HepG2 (cell line): ENCODE results near the gene FRMD8. TPM values are rescaled to one million over a fixed set of nuclear protein-coding genes. Genes with fewer than 3 reads are reported as not detected.
A peak's percentile ranks its signal among the peaks of the same experiment; 100 is the strongest.

Source experiments
- AHR ChIP-seq: IDR thresholded peaks from 2 replicates; pipeline ENCODE4 v1.6.1; 2018; ENCODE audit warnings: missing genetic modification reagents, missing compliant biosample characterization
- AKNA ChIP-seq: sonication (generic); formaldehyde crosslinking; IDR thresholded peaks from 2 replicates; pipeline ENCODE4 v1.4.0; 2020; ENCODE audit warnings: missing genetic modification reagents, borderline replicate concordance
- ARNT2 ChIP-seq: sonication (generic); formaldehyde crosslinking; IDR thresholded peaks from 2 replicates; pipeline ENCODE4 v1.8.0; 2022; ENCODE audit warnings: mild to moderate bottlenecking, low read depth, missing genetic modification reagents, moderate library complexity
- ELF3 ChIP-seq: IDR thresholded peaks from 2 replicates; pipeline ENCODE4 v1.6.1; 2016; ENCODE audit warnings: missing genetic modification reagents, missing compliant biosample characterization
- HMGXB3 ChIP-seq: sonication (generic); formaldehyde crosslinking; IDR thresholded peaks from 2 replicates; pipeline ENCODE4 v1.4.0; 2020; ENCODE audit warnings: missing genetic modification reagents, borderline replicate concordance
- MAF1 ChIP-seq: sonication (generic); formaldehyde crosslinking; IDR thresholded peaks from 2 replicates; pipeline ENCODE4 v1.5.0; 2020; ENCODE audit warnings: missing genetic modification reagents, borderline replicate concordance
- MTA1 ChIP-seq: sonication (generic); formaldehyde crosslinking; IDR thresholded peaks from 2 replicates; pipeline ENCODE4 v1.4.0; 2020; ENCODE audit warnings: missing genetic modification reagents, mild to moderate bottlenecking, borderline replicate concordance
- PCBP2 ChIP-seq: fragments of 200-400 bp; formaldehyde crosslinking; optimal IDR thresholded peaks from 2 replicates; pipeline ENCODE3; 2018; ENCODE audit warnings: low read length, low read depth; ENCODE audit not compliant: poor library complexity, severe bottlenecking
- SNAPC5 ChIP-seq: sonication (generic); formaldehyde crosslinking; IDR thresholded peaks from 2 replicates; pipeline ENCODE4 v1.8.1; 2023; ENCODE audit warnings: mild to moderate bottlenecking, missing genetic modification reagents, borderline replicate concordance
- ZBTB39 ChIP-seq: sonication (generic); formaldehyde crosslinking; IDR thresholded peaks from 2 replicates; pipeline ENCODE4 v1.5.0; 2020; ENCODE audit warnings: missing genetic modification reagents
- ZFP62 ChIP-seq: sonication (generic); formaldehyde crosslinking; IDR thresholded peaks from 2 replicates; pipeline ENCODE4 v1.4.0; 2020; ENCODE audit warnings: missing genetic modification reagents
- ZFP90 ChIP-seq: sonication (generic); formaldehyde crosslinking; IDR thresholded peaks from 2 replicates; pipeline ENCODE4 v1.8.0; 2022; ENCODE audit warnings: missing genetic modification reagents, mild to moderate bottlenecking, inconsistent platforms, borderline replicate concordance
- ZKSCAN1 ChIP-seq: fragments of 150-350 bp; IDR thresholded peaks from 2 replicates; pipeline ENCODE4 v1.6.1; 2014; ENCODE audit warnings: low read length
- ZNF576 ChIP-seq: sonication (generic); formaldehyde crosslinking; IDR thresholded peaks from 2 replicates; pipeline ENCODE4 v1.4.0; 2020; ENCODE audit warnings: mild to moderate bottlenecking, missing genetic modification reagents
- ZNF83 ChIP-seq: sonication (generic); formaldehyde crosslinking; IDR thresholded peaks from 2 replicates; pipeline ENCODE4 v1.4.0; 2020; ENCODE audit warnings: missing genetic modification reagents, mild to moderate bottlenecking, borderline replicate concordance
- polyA plus RNA-seq, 8 experiments: library from polyadenylated mRNA; depleted of rRNA in 3 of 8; stranded (reverse) in 7 of 8; unstranded in 1 of 8; fragments of >200 nt; fragmentation: Illumina TruSeq in 4 of 8; extraction: Trizol in 4 of 8; gene quantifications; 2 replicates each; pipeline versions ENCODE4 v1.2.1 to v1.2.3, GENCODE V29; 2011 to 2016; ENCODE audit warnings: low read depth in 4 of 8, missing spikeins in 1 of 8, mixed read lengths in 1 of 8; ENCODE audit not compliant: insufficient read depth in 1 of 8
- total RNA-seq, 5 experiments: library from RNA; depleted of rRNA; stranded (reverse); fragments of >200 nt; fragmentation: Illumina TruSeq; extraction: Trizol; gene quantifications; 2 replicates each; pipeline ENCODE4 v1.2.3, GENCODE V29; 2016; ENCODE audit warnings: low read depth in 1 of 5

FRMD8 gene
- total and polyA plus RNA-seq, 2 of the 13 experiments (the other 11 are each of a cell fraction or from before 2014, with no cell fraction given): 5.8 to 20.6 TPM

GRCh38 chr11:65422633-65423515, 36.4 kb downstream of the FRMD8 start, which contains the start of gene NEAT1 (continued):
- TF ChIP-seq AKNA (CRISPR knock-in tag): 0 out of 2 replicates have a peak, but pooled peaks have one; percentile 54
- TF ChIP-seq ARNT2 (CRISPR knock-in tag): peak; percentile 87
- no peak for TF ChIP-seq ZNF83 (CRISPR knock-in tag)
- TF ChIP-seq PCBP2: peak; percentile 98
- TF ChIP-seq HMGXB3 (CRISPR knock-in tag): peak; percentile 76; the same call in 1 of the 2 replicates
- no peak for TF ChIP-seq ZKSCAN1
- no peak for TF ChIP-seq ZNF576 (CRISPR knock-in tag)
- TF ChIP-seq MTA1: no peak; the same call in 1 of the 2 replicates
- no peak for TF ChIP-seq ZFP62 (CRISPR knock-in tag)
- TF ChIP-seq ELF3: peak; percentile 76
- TF ChIP-seq AHR: peak; percentile 87; the same call in 1 of the 2 replicates
- peak; percentile 83; the same call in 1 of the 2 replicates for TF ChIP-seq MAF1 (CRISPR knock-in tag)
- no peak for TF ChIP-seq SNAPC5 (CRISPR knock-in tag)
- no peak for TF ChIP-seq ZBTB39 (CRISPR knock-in tag)
- peak; percentile 89 for TF ChIP-seq ZFP90 (CRISPR knock-in tag)
